ENCODE measurements around the gene TDP2.
"Not testable (repeated sequence)": the region's sequence is repeated elsewhere in the genome, so short reads cannot be mapped to it uniquely, and the experiment has no call there.

The TDP2 gene

GRCh38 chr6:24683297-24684296, 16.9 kb upstream of the TDP2 start:
- no peak for DNase-seq

- DNase-seq = no peak
These were observed 13.9 kb upstream of the TDP2 start for GRCh38 chr6:24680582-24680981.

- not testable (repeated sequence) for DNase-seq
These were observed 12.2 kb upstream of the TDP2 start for GRCh38 chr6:24678792-24679352.

DNA sequence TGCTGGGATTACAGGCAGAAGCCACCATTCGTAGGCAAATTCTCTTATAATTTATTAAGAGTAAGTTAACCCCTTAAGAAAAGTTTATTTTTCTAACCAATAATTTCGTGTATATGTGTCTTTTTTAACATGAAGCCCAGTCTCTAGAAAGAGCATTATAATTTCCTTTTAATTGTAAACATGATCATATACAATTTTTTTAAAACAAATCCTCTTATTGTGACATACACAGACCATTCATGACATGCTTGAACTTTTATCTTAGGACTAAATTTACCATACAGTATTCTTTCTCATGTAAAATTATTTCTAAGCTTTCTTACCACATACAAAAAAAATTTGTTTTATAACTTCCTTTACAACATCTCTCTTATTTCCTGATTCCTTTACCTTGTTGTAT, 6.9 kb upstream of the TDP2 start:
- no peak for DNase-seq

DNA sequence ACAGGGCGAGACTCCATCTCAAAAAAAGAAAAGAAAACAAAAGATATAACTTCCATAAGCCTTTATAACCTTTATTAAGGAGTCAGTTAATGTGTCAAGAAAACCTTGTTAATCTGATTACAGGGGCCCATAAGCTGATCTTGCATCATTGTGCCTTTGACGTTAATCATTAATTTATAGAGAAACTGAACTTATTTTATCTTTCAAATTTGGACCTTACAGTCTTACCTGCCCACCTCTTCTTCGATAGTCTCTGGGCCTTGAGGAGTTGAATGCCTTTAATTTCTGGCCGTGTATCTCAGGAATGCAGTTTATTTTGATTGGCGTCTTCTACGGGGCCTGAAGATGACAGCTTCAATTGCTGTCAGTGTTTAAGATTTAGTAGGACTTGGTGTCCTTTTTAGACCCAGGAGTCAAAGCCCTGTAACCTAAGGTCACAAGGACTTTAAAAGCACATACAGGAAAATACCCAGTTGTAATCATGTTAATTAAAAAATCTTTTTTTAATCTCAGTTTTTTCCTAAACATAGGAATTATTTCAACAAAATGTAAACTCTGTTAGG, 6.0 kb upstream of the TDP2 start:
- DNase-seq = no peak

DNA sequence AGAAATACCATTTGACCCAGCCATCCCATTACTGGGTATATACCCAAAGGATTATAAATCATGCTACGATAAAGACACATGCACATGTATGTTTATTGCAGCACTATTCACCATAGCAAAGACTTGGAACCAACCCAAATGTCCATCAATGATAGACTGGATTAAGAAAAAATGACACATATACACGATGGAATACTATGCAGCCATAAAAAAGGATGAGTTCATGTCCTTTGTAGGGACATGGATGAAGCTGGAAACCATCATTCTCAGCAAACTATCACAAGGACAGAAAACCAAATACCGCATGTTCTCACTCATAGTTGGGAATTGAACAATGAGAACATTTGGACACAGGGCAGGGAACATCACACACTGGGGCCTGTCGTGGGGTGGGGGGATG, 4.4 kb upstream of the TDP2 start:
- not testable (repeated sequence) for DNase-seq

- not testable (repeated sequence) for DNase-seq
These were observed 3.8 kb upstream of the TDP2 start for GRCh38 chr6:24670492-24670891.

DNA sequence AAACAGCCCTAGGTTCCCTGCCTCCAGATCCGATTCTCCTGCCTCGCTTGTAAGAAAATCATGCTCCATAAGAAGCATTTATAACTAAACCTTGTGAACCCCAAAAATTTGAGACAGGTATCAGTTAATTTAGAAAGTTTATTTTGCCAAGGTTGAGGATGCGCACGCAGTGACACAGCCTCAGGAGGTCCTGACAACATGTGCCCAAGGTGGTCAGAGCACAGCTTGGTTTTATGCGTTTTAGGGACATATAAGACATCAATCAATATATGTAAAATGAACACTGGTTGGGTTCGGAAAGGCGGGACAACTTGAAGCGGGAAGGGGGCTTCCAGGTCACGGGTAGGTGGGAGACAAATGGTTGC, 2.3 kb upstream of the TDP2 start:
- DNase-seq = no peak

DNA sequence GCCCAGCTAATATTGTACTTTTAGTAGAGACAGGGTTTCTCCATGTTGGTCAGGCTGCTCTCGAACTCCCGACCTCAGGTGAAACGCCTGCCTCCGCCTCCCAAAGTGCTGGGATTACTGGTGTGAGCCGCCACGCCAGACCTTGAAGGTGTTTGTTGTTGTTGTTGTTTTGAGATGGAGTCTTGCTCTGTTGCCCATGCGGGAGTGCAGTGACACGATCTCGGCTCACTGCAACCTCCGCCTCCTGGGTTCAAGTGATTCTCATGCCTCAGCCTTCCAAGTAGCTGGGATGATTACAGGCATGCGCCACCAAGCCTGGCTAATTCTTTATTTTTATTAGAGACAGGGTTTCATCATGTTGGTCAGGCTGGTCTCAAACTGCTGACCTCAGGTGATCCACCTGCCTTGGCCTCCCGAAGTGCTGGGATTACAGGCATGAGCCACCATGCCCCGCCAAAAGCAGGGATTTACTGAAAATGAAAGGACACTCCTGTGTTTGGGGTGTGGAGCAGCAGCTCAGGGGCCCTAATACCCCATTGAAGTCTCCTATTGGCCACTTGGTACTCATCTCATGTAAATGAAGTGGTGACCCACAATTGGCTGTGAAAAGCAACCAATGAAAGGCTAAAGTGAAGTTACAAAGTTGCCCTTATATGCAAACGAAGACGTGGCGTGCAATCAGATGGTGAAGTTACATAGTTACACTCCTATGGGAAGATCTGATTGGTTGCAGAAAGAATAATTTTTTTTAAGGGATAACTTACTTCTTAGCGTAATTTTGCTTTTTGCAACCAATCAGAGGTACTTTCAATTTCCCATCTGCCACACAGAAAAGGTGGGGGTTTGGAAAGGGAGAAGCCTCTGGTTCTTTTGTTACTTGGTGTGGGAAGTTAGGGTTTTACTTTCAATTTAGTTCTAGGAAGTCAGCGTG, 1.6 kb upstream of the TDP2 start:
- not testable (repeated sequence) for DNase-seq

DNA sequence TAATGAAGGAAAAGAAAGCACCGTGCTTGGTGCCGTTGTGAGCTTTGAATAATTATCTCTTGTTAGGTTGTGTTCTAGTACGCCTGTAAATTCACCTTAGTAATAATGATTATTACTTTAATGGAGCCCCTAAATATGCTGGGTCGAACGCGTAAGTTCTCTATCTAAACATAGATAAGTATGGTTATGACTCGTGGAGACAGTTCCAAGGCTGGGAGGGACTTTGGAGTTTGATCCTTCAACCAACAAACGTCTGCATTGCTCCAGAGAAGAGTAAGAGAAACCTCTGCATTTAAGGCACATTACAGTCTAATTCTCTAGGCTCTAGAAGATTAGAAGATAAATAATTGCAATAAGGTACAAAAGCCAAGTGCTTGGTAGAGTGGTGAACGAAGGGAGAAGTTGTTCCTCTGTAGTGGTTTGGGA, 692 bp upstream of the TDP2 start:
- DNase-seq = no peak

DNA sequence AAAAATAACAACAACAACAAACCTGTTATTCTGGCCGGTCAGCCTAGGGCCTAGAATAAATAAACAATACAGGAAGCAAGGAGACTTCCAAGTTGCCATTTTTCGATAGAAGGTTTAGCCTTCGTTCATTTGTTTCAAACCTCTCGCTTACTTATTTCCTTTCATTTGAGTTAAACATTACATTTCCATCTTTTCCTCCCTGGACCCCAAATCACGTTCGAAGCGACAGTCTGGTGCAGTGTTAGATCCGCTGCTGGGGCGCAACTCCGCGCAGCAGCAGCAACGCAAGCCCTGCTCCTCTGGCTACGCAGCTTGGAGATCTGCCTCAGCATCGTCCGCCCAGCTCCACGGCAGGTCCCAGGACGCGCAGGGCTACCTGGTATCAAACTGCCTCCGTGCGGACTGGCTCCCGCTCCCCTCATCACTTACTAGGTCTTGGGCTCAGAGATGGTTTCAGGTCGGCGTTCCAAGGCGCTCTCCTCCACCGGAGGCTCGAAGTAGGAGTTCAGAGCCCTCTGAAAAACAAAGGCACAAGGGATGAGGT, 530 bp downstream of the TDP2 start:
- DNase-seq = peak in 21 of 56 donors; percentile 35 to 70 (median 49)

GRCh38 chr6:24664046-24664987, 2.4 kb downstream of the TDP2 start:
- no peak for DNase-seq

DNA sequence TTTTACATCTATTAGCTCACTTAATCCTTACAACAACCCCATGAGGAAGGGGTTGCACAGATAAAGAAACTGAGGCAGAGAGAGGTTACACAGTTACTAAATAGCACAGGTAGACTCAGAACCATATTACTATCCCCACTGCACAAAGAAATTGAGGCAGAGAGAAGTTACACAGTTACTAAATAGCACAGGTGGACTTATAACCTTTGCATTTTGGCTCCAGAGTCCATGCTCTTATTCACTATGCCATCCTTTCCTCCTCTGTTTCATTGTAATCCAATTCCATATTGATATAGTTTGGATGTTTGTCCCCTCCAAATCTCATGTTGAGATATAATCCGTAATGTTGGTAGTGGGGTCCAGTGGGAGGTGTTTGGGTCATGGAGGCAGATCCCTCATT, 3.5 kb downstream of the TDP2 start:
- no peak for DNase-seq

- no peak for DNase-seq
These were observed 4.5 kb downstream of the TDP2 start for GRCh38 chr6:24662236-24662635.

GRCh38 chr6:24661759-24662158, 4.9 kb downstream of the TDP2 start:
- not testable (repeated sequence) for DNase-seq

DNA sequence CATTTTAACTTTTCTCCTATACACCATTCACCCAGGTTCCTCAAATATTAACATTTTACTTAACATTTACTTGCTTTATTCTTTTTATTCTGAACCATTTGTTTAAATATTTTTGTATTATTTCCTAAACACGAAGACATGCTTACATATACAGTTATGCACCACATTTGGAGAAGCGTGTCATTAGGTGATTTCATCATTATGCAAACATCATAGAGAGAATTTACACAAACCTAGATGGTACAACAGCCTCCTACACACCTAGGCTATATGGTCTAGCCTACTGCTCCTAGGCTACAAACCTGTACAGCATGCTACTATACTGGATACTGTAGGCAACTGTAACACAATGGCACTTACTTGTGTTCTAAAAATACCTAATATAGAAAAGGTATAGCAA, 6.6 kb downstream of the TDP2 start:
- no peak for DNase-seq

DNA sequence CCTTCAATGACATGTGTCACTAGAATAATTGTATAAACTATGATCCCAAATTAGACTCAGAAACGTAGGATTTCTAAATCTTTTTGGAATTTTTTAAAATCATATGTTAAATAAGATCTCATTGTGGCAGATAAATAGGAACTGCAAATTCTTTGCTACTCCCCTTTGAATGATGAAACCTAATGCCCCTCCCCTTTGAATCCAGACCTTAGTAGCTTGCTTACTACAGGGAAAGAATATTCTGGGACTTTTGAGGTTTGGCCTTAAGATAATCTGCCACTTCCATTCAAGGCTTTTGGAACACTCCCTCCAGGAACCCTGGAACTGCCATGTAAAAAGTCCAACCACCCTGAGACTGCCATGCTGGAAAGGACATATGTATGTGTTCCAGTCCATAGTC, 7.1 kb downstream of the TDP2 start:
- no peak for DNase-seq

GRCh38 chr6:24658573-24659560, 7.8 kb downstream of the TDP2 start:
- no peak for DNase-seq

DNA sequence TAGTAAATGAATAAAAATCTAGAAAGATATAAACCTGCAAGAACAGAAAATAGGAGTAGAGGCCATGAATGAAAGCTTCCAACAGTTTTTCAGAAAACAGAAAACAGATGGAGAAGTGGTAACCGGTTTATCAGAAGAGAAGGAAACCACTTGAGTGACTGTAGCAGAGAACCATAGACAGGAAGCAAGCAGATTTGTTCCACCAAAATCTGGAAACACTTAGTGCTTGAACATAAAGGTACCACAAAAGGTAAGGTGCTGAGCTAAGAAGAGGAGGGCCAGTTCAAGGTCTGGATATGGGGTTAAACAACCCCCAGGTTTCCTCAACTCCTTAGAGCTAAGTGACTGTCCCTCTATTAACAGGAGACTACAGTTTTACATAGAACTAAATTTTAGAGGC, 11.5 kb downstream of the TDP2 start:
- no peak for DNase-seq

All from amygdala (tissue), 56 donors.